ENCODE results near the gene RREB1.
"Not testable (repeated sequence)": the region's sequence is repeated elsewhere in the genome, so short reads cannot be mapped to it uniquely, and the experiment has no call there.

The RREB1 gene

GRCh38 chr6:7263519-7263805 is 155.7 kb downstream of the RREB1 start:
- WGBS (ENCODE audit: insufficient coverage, insufficient read length), result no CpG with 5 or more reads among the region's 9 CpGs
- not testable (repeated sequence) for H3K4me1 ChIP-seq (ENCODE audit: control insufficient read depth, insufficient read depth, low read length)

DNA sequence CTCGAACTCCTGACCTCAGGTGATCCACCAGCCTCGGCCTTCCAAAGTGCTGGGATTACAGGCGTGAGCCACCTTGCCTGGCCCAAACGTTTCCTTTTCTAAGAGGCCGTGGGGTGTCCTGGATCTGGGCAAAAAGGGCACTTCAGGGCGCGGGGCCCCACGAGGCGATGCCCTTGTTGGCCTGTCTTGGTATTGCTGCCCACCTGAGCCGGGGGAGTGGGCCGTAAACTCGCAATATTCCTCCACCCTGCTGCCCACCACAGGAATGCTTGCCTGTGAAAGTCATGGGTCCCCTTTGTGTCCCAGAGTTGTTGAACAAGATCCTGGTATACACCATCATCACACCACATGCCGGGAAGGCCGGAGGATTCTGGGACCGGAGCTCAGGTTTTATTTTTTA is 156.3 kb downstream of the RREB1 start:
- WGBS (ENCODE audit: insufficient coverage, insufficient read length), result no CpG with 5 or more reads among the region's 15 CpGs
- H3K9me3 ChIP-seq (ENCODE audit: control insufficient read depth, insufficient read depth, low read length), result no peaks in the 10 kb centered on the region
- DNase-seq (ENCODE audit: low read depth, low spot score), result no peak
- H3K4me3 ChIP-seq (ENCODE audit: low read length), result no peak overlapping the region
- peaks cover 7% of the 10 kb centered on the region; the same call in 1 of the 2 replicates for H3K4me1 ChIP-seq (ENCODE audit: control insufficient read depth, insufficient read depth, low read length)
- no peaks in the 10 kb centered on the region for H3K27me3 ChIP-seq (ENCODE audit: control insufficient read depth, insufficient read depth, low read length)
- no peak overlapping the region for H3K27ac ChIP-seq (ENCODE audit: low read length)
- no peaks in the 10 kb centered on the region for H3K36me3 ChIP-seq (ENCODE audit: control insufficient read depth, insufficient read depth, low read length)

More at GRCh38 chr6:7263519-7263805, 155.7 kb downstream of the RREB1 start:
- not testable (repeated sequence) for H3K27ac ChIP-seq (ENCODE audit: low read length); H3K27me3 ChIP-seq (ENCODE audit: control insufficient read depth, insufficient read depth, low read length); H3K9me3 ChIP-seq (ENCODE audit: control insufficient read depth, insufficient read depth, low read length); H3K4me3 ChIP-seq (ENCODE audit: low read length); DNase-seq (ENCODE audit: low read depth, low spot score); H3K36me3 ChIP-seq (ENCODE audit: control insufficient read depth, insufficient read depth, low read length)

DNA sequence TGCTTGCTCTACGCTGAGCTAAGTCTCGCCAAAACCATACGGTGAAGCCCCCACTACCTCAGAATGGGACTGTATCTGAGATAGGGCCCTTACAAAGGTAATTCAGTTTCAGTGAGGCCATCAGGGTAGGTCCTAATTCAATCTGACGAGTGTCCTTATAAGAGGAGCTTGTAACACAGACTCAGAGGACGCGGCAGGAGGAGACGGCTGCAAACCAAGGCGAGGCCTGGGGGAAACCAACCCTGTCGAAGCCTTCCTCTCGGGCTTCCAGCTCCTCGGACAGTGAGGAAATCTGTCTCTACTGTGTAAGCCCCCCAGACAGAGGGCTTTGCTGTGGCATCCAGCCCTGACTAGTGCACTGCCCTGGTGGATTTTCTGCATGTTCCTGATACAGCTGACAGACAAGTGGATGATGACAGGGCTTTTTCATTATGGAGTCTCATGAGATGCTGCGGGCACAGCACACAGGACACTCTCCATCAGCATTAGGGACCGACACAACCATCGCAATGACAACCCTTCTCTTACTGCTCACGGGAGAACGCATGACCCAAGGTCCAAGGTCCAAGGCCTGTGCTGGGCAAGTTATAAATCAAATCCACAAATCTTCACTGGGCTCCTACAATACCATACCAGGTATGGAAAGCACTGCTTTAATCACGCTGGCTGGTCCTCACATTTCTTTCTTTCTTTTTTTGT is 157.1 kb downstream of the RREB1 start:
- Histone ChIP-seq H3K27me3 (ENCODE audit: control insufficient read depth, insufficient read depth, low read length) (no peaks in the 10 kb centered on the region), H3K9me3 (ENCODE audit: control insufficient read depth, insufficient read depth, low read length) (no peaks in the 10 kb centered on the region), H3K27ac (ENCODE audit: low read length) (no peak overlapping the region), H3K4me3 (ENCODE audit: low read length) (no peak overlapping the region), H3K36me3 (ENCODE audit: control insufficient read depth, insufficient read depth, low read length) (no peaks in the 10 kb centered on the region), H3K4me1 (ENCODE audit: control insufficient read depth, insufficient read depth, low read length) (peaks cover 7% of the 10 kb centered on the region; the same call in 1 of the 2 replicates)
- no peak for DNase-seq (ENCODE audit: low read depth, low spot score)
- no CpG with 5 or more reads among the region's 17 CpGs for WGBS (ENCODE audit: insufficient coverage, insufficient read length)

DNA sequence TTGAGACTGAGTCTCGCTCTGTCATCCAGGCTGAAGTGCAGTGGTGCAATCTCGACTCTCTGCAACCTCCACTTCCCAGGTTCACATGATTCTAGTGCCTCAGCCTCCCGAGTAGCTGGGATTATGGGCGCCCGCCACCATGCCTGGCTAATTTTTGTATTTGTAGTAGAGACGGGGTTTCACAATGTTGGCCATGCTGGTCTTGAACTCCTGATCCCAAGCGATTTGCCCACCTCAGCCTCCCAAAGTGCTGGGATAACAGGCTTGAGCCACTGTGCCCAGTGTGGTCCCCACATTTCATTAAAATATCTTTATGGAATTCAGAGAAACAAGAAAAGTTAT is 157.6 kb downstream of the RREB1 start:
- not testable (repeated sequence) for H3K27ac ChIP-seq (ENCODE audit: low read length); H3K4me1 ChIP-seq (ENCODE audit: control insufficient read depth, insufficient read depth, low read length); DNase-seq (ENCODE audit: low read depth, low spot score); H3K9me3 ChIP-seq (ENCODE audit: control insufficient read depth, insufficient read depth, low read length); H3K36me3 ChIP-seq (ENCODE audit: control insufficient read depth, insufficient read depth, low read length); H3K4me3 ChIP-seq (ENCODE audit: low read length); H3K27me3 ChIP-seq (ENCODE audit: control insufficient read depth, insufficient read depth, low read length)
- no CpG with 5 or more reads among the region's 7 CpGs for WGBS (ENCODE audit: insufficient coverage, insufficient read length)

- no peak overlapping the region for H3K27ac ChIP-seq (ENCODE audit: low read length)
- no peaks in the 10 kb centered on the region for H3K27me3 ChIP-seq (ENCODE audit: control insufficient read depth, insufficient read depth, low read length)
- DNase-seq (ENCODE audit: low read depth, low spot score), result no peak
- WGBS (ENCODE audit: insufficient coverage, insufficient read length), result no CpG with 5 or more reads among the region's 8 CpGs
- no peaks in the 10 kb centered on the region for H3K9me3 ChIP-seq (ENCODE audit: control insufficient read depth, insufficient read depth, low read length)
- no peak overlapping the region for H3K4me3 ChIP-seq (ENCODE audit: low read length)
- peaks cover 2% of the 10 kb centered on the region; the same call in 1 of the 2 replicates for H3K4me1 ChIP-seq (ENCODE audit: control insufficient read depth, insufficient read depth, low read length)
- H3K36me3 ChIP-seq (ENCODE audit: control insufficient read depth, insufficient read depth, low read length), result no peaks in the 10 kb centered on the region
Measured at GRCh38 chr6:7267071-7267465, 159.3 kb downstream of the RREB1 start.

GRCh38 chr6:7267466-7268091 is 159.8 kb downstream of the RREB1 start:
- no peaks in the 10 kb centered on the region for H3K4me1 ChIP-seq (ENCODE audit: control insufficient read depth, insufficient read depth, low read length)
- no peaks in the 10 kb centered on the region for H3K9me3 ChIP-seq (ENCODE audit: control insufficient read depth, insufficient read depth, low read length)
- no peaks in the 10 kb centered on the region for H3K27me3 ChIP-seq (ENCODE audit: control insufficient read depth, insufficient read depth, low read length)
- no peaks in the 10 kb centered on the region for H3K36me3 ChIP-seq (ENCODE audit: control insufficient read depth, insufficient read depth, low read length)
- no CpG with 5 or more reads among the region's 13 CpGs for WGBS (ENCODE audit: insufficient coverage, insufficient read length)
- H3K27ac ChIP-seq (ENCODE audit: low read length), result no peak overlapping the region
- no peak for DNase-seq (ENCODE audit: low read depth, low spot score)
- no peak overlapping the region for H3K4me3 ChIP-seq (ENCODE audit: low read length)

DNA sequence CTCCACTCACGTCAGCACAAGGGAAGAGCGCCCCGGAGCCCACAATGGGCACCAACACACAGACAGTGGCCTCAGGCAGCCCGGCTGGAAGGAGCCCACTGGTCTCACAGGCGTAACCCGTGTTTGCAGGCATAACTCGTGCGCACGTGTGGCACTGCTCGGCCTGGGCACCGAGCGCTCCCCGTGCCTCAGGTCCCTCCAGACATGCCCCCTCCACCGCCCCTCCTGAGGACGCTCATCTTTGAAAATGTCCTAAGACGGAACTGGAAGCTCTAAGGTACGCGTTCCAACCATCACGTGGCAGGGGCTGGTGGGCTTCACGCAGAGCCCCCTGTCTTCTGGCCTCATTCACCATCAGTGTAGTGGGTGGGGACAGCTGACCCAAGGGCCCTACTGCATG is 160.6 kb downstream of the RREB1 start:
- no peaks in the 10 kb centered on the region for H3K9me3 ChIP-seq (ENCODE audit: control insufficient read depth, insufficient read depth, low read length)
- H3K36me3 ChIP-seq (ENCODE audit: control insufficient read depth, insufficient read depth, low read length), result no peaks in the 10 kb centered on the region
- no peaks in the 10 kb centered on the region for H3K27me3 ChIP-seq (ENCODE audit: control insufficient read depth, insufficient read depth, low read length)
- H3K4me3 ChIP-seq (ENCODE audit: low read length), result no peak overlapping the region
- no CpG with 5 or more reads among the region's 20 CpGs for WGBS (ENCODE audit: insufficient coverage, insufficient read length)
- no peak for DNase-seq (ENCODE audit: low read depth, low spot score)
- H3K27ac ChIP-seq (ENCODE audit: low read length), result no peak overlapping the region
- H3K4me1 ChIP-seq (ENCODE audit: control insufficient read depth, insufficient read depth, low read length), result no peaks in the 10 kb centered on the region

GRCh38 chr6:7268816-7269555 is 161.2 kb downstream of the RREB1 start:
- H3K27me3 ChIP-seq (ENCODE audit: control insufficient read depth, insufficient read depth, low read length), result no peaks in the 10 kb centered on the region
- no peaks in the 10 kb centered on the region for H3K36me3 ChIP-seq (ENCODE audit: control insufficient read depth, insufficient read depth, low read length)
- H3K4me1 ChIP-seq (ENCODE audit: control insufficient read depth, insufficient read depth, low read length), result no peaks in the 10 kb centered on the region
- H3K4me3 ChIP-seq (ENCODE audit: low read length), result no peak overlapping the region
- no peak overlapping the region for H3K27ac ChIP-seq (ENCODE audit: low read length)
- WGBS (ENCODE audit: insufficient coverage, insufficient read length), result no CpG with 5 or more reads among the region's 23 CpGs
- H3K9me3 ChIP-seq (ENCODE audit: control insufficient read depth, insufficient read depth, low read length), result no peaks in the 10 kb centered on the region
- DNase-seq (ENCODE audit: low read depth, low spot score), result no peak

DNA sequence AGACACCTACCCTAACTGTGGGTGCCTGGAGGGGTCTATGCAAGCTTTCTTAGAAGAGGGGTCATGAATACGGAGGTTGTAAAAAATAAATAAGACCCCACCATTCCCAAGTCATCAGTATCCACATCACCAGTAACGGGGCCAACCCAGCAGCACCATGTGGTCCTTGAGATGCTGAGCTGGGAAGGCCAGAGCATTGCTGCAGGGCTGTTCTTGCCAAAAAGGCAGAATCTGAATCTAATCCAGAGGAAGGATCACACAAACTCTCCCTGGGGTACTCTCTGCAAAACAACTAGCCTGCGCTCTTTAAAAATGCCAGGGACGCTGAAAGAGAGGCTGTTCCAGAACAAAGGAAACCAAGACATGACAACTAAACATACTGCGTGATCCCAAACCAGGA is 162.1 kb downstream of the RREB1 start:
- no peaks in the 10 kb centered on the region for H3K9me3 ChIP-seq (ENCODE audit: control insufficient read depth, insufficient read depth, low read length)
- no peak for DNase-seq (ENCODE audit: low read depth, low spot score)
- H3K36me3 ChIP-seq (ENCODE audit: control insufficient read depth, insufficient read depth, low read length), result no peaks in the 10 kb centered on the region
- no peaks in the 10 kb centered on the region for H3K27me3 ChIP-seq (ENCODE audit: control insufficient read depth, insufficient read depth, low read length)
- no CpG with 5 or more reads among the region's 5 CpGs for WGBS (ENCODE audit: insufficient coverage, insufficient read length)
- H3K27ac ChIP-seq (ENCODE audit: low read length), result no peak overlapping the region
- H3K4me1 ChIP-seq (ENCODE audit: control insufficient read depth, insufficient read depth, low read length), result no peaks in the 10 kb centered on the region
- no peak overlapping the region for H3K4me3 ChIP-seq (ENCODE audit: low read length)

- H3K4me1 ChIP-seq (ENCODE audit: control insufficient read depth, insufficient read depth, low read length), result no peaks in the 10 kb centered on the region
- no peaks in the 10 kb centered on the region for H3K9me3 ChIP-seq (ENCODE audit: control insufficient read depth, insufficient read depth, low read length)
- no CpG with 5 or more reads among the region's 16 CpGs for WGBS (ENCODE audit: insufficient coverage, insufficient read length)
- no peak overlapping the region for H3K4me3 ChIP-seq (ENCODE audit: low read length)
- no peak for DNase-seq (ENCODE audit: low read depth, low spot score)
- no peaks in the 10 kb centered on the region for H3K36me3 ChIP-seq (ENCODE audit: control insufficient read depth, insufficient read depth, low read length)
- no peaks in the 10 kb centered on the region for H3K27me3 ChIP-seq (ENCODE audit: control insufficient read depth, insufficient read depth, low read length)
- no peak overlapping the region for H3K27ac ChIP-seq (ENCODE audit: low read length)
Measured at GRCh38 chr6:7270320-7271204, 162.8 kb downstream of the RREB1 start.
